HG02973 (cell line): Measurements from ENCODE around the gene GASK1B.

Source experiments
- ATAC-seq: cut with Tn5 transposase; IDR thresholded peaks from one replicate; pipeline ENCODE4 v1.9.1; 2021; ENCODE audit warnings: moderate library complexity; ENCODE audit not compliant: unreplicated experiment

GASK1B gene

GRCh38 chr4:158189422-158189821 is 16.6 kb upstream of the GASK1B start:
- no peak for ATAC-seq

GRCh38 chr4:158186815-158187214 is 14.0 kb upstream of the GASK1B start:
- no peak for ATAC-seq

GRCh38 chr4:158182736-158183135 is 9.9 kb upstream of the GASK1B start:
- no peak for ATAC-seq

DNA sequence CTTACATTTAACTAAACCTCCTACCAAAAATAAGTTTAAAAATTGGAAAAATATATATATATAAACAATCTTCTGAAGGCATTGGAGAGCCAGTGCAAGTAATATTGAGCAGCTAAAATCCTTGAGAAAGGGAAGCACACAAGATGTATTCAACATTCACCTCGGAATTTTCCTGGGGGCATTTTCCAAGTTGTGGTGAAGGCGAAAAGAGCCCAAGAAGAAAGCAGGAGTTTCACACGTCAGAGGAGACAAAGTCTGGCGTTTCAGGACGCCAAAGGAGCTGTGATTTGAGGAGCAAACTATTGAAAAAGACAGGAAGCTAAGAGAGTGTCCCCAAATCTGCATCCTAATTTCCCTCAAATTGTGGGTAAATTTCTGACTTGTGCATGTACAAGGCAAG is 9.1 kb upstream of the GASK1B start:
- ATAC-seq: no peak

DNA sequence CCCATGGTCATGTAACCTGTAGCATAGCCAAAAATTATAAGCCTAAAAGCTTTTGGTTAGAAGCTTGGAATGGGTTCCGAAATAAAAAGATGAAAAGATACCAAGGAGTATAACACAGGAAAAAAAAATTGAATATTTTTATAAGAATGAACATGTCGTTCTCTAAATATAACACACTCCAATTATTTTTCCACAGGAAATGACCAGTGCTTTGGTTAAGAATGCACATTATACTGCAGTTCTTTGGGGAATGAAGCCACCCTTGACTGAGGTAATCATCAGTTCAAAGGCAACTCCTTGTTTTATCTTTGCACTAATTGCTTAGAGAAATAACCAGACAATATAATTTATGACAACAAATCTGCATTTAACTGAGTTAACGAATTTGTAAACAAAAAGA is 6.6 kb upstream of the GASK1B start:
- no peak for ATAC-seq

DNA sequence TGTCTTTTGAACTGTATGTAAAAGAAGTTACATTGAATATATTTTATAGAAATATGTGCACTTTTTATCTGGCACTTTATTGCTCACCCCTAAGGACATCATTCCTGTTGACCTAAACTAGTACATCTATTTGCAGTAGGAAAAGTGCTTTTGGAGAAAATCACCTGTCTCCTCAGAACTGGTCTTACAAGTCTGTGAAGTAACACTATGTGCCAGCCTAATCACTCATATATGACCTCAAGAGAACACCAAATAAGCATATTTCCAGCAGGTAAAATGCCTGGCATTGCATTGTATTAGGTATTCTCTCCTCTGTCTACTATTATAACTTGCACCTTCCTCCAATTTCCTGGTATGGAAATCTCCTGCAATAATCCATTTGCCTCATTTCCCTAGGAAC is 4.0 kb upstream of the GASK1B start:
- no peak for ATAC-seq

DNA sequence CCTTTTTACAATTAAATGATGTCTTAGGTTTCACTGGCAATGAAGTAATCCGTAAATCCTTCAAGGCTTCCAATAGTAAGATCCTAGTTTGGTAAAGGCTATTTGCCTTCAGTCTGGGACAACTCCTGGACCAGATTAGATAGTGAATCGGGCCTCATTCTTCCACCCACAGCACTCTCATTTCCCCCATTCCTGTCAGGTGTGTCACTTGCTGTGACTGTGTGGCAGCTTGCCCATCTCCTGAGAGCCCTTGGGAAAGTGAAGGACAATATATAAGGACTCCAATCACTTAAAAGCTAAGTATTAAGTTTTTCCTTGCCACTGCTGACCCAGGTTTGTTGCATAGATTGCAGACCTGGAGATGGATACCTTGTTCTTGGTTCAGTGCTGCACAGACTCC is 3.3 kb upstream of the GASK1B start:
- ATAC-seq: no peak

DNA sequence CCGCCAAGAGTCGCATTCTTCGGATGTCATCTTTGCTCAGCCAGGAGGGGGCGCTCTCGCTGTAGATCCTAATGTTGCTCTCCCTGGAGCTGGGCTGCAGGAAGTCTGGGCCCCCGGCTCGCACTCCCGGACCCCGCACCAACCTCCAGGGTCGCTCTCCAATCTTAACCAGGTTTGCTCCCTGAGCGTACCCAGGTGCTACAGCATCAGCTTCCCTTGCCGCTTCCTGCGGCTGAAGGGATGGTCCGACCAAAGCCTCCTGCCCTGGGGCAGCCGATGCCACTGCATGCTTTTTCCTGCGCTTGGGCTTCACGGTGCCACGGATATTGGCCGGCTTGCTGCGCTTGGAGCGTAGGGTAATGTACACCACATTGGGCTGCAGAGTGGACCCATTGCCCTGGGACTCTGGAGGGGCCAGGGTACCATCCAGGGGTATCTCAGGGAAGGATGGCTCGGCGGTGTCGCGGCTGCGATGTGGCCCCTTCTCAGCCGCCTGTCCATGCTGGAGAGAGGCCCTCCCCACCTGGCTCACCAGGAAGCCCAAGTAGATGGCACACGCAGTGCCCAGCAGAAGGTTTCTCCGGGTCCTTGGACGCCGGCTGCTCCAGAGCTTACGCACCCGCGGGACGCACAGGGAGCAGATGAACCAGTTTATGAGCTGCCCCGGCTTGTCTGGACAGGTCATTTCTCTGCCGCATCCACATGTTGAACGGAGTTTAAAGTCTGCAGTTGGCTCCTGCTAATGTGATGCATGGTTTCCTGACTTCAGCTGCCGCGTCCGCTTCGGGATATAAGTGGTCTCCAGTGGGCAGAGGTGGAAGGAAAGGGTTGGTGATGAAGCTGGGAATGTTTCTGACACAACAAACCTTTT is 1.9 kb downstream of the GASK1B start:
- ATAC-seq: no peak

DNA sequence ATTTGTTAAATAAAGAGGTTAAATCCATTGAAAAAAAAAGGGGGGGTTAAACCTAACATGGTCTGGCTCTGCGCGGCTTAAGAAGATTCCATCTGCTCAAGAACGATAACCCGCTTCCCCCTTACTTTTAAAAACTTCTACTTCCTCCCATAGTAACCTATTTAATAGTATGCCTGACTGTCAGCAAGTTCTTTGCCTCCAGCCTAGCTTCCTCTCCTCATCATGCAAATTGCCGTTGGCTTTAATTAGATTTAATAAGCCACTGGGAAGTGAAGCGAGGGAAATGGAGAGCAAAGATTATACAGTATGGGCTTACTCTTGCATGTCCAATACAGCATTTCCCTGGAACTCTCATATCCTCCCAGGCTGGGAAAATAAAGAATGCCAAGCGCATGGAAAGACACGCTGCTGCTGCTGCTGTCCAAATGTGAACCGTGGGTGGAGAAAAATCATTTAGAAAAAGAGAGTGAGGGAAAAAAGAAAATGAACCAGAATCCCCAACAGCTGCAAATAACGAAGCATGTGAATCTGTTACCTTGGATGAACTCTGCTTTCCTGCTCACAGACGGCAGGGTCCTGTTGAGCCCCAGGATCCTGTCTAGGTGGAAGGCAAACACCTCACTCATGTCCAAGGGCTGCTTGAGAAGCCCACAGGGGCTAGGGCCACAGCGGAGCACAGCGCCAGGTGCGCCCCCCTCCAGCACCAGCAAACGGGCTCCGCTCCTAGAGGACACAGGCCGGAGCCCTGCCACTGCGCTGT is 2.7 kb downstream of the GASK1B start:
- no peak for ATAC-seq

GRCh38 chr4:158169506-158169905 is 3.3 kb downstream of the GASK1B start:
- no peak for ATAC-seq

- ATAC-seq: no peak
Observed at GRCh38 chr4:158168606-158169005, 4.2 kb downstream of the GASK1B start.

DNA sequence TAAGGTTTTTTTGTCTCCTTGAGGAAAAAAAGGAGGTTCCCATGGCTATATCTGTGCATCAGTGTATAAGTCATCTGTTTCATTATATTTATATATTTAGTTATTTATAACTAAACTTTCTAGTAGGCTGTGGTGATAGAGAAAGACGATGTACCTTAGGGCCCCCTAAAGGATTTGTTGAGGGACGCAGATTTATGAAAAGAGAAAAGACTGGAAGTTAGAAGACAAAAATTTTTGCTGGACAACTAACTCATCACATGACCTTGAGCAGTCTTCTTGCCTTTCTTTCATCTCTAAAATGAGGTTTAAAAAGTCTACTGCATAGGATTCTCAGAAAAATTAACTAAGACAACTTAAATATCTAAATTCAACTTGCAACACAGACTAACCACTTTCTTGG is 6.1 kb downstream of the GASK1B start:
- ATAC-seq: no peak

- ATAC-seq: no peak
Observed at GRCh38 chr4:158164768-158165213, 8.0 kb downstream of the GASK1B start.

DNA sequence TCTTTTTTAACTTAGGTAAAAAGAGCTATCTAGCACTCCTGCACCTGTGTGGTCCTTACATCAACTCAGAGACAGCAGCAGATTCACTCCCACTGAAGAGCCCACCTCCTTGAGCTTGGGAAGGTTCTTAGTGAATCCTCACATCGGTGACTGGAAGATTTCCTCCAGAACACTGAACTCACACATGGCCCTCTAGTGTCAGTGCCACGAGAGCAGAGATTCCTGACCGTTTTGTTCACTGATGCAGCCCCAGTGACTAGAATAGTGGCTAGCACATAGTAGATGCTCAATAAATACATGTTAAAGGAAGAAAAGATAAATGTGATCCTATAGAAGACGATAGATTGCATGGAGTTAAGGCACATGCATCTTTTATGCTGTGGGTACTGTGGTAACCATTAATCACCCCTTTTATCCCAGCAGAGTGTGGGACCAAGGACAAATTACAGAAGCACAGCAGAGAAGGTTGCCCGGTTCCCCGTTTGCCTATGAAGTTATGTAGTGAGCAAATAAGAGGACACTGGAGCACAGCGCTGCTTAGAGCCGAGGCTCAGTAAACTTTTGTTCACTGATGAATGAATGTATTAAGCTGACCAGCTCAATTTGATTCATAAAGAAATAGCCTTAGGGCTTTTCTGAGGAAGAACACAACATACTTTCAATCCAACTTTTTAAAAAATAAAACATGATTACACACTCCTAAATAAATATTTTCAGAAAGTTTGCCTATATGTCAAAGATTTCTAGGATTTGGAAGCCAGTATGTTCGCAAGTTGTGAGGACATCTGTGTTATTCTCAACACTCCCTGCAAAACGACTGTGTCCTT is 8.7 kb downstream of the GASK1B start:
- no peak for ATAC-seq

DNA sequence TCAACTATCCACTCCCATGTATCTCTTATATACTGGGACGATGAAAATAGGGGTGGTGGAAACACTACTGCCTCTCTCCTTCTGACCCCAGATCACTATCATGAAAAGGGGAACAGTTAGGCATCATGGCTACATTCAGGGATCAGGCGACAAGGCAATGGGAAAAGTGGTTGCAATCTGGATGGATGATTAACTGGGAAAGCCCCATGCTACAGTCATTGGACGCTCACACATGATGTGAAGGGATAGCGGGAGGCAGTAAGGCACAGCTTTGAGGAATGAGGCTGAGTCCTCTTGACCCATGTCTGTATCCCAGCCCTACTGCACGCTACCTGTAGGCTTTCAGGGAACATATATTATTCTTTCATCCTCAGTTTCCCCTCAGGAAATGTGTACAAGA is 10.2 kb downstream of the GASK1B start:
- ATAC-seq: no peak

GRCh38 chr4:158161551-158162354 is 11.1 kb downstream of the GASK1B start:
- no peak for ATAC-seq

DNA sequence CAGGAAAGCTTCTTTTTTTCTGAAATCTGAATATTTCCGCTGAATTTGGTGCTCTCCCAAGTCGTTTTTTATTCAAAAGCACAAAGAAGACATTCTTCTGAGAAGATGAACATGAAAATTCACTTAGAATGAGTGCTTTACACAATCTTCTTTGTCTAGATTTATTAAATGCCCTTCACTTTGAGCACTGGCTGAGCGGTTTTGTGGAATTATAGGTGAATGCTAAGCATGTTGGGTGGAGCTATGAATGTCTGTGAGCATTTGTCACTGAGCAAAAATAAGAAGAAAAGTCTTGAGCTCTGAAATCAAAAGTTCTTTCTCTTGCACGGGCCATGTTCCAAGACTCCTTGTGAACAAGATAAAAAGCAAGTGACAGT is 13.1 kb downstream of the GASK1B start:
- ATAC-seq: no peak

- no peak for ATAC-seq
Observed at GRCh38 chr4:158159054-158159717, 13.6 kb downstream of the GASK1B start.

- no peak for ATAC-seq
Observed at GRCh38 chr4:158157412-158157811, 15.4 kb downstream of the GASK1B start.
